Measurements from ENCODE around the gene TGFBR3L. TPM values are rescaled to one million over a fixed set of nuclear protein-coding genes. Genes with fewer than 3 reads are reported as not detected.
A peak's percentile ranks its signal among the peaks of the same experiment; 100 is the strongest.

TGFBR3L gene
- total RNA-seq, 2 donors from 2014 or later, result 9.9 TPM; not detected in 1

DNA sequence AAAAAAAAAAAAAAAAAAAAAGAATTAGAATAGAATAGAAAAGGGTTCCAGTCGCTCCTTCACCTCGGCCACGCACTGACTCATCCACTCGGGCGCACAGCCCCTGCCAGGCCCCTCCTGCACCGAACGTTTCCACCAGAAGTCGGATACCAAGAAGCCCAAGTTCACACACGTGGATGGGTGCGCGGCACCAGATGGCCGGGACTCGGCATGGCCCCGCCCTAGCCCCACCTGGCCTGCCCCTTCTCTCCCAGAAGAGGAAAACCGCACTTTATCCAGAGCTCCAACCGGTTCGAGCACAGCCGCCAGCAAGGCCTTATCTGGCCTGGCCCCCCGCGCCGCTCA is 46.3 kb upstream of the TGFBR3L start:
- intact Hi-C loops (cut with DNase I), result no loop called here
- H3K27ac ChIP-seq, result peak overlapping the region; percentile 81 to 94 (median 91)
- WGBS, 2 donors, result 29 to 33% methylated on average over 16 to 21 of the region's 21 CpGs
- no peaks in the 10 kb centered on the region for H3K9me3 ChIP-seq
- no peaks in the 10 kb centered on the region for H3K36me3 ChIP-seq (replicated peaks in 1 of 2; ENCODE audit: insufficient read depth in 1 of 2, low read depth in 2 of 2)
- ATAC-seq (no peak), DNase-seq (no peak)
- H3K27me3 ChIP-seq, result no peaks in the 10 kb centered on the region
- H3K4me1 ChIP-seq, result peaks cover 40% of the 10 kb centered on the region
- TF ChIP-seq, protein P1, sequence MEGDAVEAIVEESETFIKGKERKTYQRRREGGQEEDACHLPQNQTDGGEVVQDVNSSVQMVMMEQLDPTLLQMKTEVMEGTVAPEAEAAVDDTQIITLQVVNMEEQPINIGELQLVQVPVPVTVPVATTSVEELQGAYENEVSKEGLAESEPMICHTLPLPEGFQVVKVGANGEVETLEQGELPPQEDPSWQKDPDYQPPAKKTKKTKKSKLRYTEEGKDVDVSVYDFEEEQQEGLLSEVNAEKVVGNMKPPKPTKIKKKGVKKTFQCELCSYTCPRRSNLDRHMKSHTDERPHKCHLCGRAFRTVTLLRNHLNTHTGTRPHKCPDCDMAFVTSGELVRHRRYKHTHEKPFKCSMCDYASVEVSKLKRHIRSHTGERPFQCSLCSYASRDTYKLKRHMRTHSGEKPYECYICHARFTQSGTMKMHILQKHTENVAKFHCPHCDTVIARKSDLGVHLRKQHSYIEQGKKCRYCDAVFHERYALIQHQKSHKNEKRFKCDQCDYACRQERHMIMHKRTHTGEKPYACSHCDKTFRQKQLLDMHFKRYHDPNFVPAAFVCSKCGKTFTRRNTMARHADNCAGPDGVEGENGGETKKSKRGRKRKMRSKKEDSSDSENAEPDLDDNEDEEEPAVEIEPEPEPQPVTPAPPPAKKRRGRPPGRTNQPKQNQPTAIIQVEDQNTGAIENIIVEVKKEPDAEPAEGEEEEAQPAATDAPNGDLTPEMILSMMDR (IDR thresholded peaks at IDR 0.05), result no peak
- no peak for TF ChIP-seq POLR2A (IDR thresholded peaks at IDR 0.05)
- no peak overlapping the region for H3K4me3 ChIP-seq

DNA sequence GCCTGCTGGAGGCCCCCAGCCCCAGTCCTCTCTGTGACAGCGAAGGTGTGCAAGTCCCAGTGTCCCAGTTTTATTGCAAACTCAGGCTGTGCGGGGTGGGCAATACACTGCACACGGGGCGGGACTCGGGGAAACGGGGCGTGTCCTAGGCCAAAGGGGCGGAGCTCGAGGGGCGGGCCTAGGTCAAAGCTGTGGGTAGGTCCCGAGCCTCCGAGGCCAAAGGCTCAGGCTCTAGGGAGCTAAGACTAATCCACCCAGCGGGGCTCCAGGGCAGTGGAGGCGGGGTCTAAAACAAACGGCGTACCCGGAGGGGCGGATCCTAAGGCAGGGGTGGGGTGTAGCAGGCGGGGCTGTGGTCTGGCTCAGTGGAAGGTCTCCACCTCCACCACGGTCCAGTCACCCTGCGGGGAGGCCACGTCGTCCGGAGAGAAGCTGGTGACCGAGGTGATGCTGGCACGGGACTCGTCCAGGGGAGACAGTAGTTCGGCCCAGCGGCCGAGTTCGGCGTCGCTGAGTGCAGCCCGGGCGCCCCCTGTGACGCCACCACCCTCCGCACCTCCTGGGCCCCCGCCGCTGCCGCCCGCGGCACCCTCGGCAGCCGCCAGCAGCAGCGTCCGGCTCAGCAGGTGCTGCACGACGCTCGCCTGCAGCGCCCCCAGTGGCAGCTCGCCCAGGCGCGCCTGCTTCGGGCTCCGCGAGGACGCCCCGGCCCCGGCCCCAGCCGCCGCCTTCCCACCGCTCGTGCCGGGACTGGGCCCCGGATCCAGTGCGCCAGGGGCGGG is 45.8 kb upstream of the TGFBR3L start:
- no peaks in the 10 kb centered on the region for H3K36me3 ChIP-seq (replicated peaks in 1 of 2; ENCODE audit: insufficient read depth in 1 of 2, low read depth in 2 of 2)
- no peaks in the 10 kb centered on the region for H3K27me3 ChIP-seq
- H3K9me3 ChIP-seq, result no peaks in the 10 kb centered on the region
- peak; percentile 75 for ATAC-seq
- H3K27ac ChIP-seq, result peak overlapping the region; percentile 81 to 94 (median 91)
- peak; percentile 85 to 91 (median 89) for DNase-seq
- peaks cover 45% of the 10 kb centered on the region for H3K4me1 ChIP-seq
- no peak overlapping the region for H3K4me3 ChIP-seq
- 1 to 2% methylated on average over 24 to 52 of the region's 67 CpGs for WGBS, 2 donors
- intact Hi-C loops (cut with DNase I), result no loop called here
- TF ChIP-seq, protein P1 (IDR thresholded peaks at IDR 0.05), result peak; percentile 15 to 97 (median 92)
- peak; percentile 34 to 63 (median 58) for TF ChIP-seq POLR2A (IDR thresholded peaks at IDR 0.05)

DNA sequence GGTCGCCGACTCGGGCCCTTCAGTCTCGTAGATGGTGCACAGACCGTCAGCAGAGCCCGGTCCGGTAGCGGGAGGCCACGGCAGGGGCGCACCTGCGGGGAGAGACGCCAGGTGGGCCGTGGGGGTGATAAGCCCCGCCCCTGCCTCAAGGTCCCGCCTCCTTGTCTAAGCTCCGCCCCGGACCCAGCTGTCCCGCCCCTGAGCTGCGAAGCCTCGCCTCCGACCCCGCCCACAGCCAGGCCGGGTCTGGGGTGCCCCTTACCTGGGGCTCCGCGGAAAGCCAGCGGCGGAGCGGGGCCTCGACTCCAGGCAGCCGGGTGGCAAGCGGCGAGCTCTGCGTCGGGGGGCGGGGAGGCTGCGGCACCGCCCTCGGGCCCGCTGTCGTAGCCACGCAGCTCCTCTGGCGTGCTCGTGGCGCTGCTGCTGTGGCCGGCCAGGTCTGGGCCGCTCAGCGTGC is 45.1 kb upstream of the TGFBR3L start:
- no peak for TF ChIP-seq POLR2A (IDR thresholded peaks at IDR 0.05)
- TF ChIP-seq, protein P1 (IDR thresholded peaks at IDR 0.05), result peak in 2 of 7 experiments; percentile 5 to 7
- Histone ChIP-seq H3K27me3 (no peaks in the 10 kb centered on the region), H3K4me1 (peaks cover 48% of the 10 kb centered on the region), H3K36me3 (replicated peaks in 1 of 2; ENCODE audit: insufficient read depth in 1 of 2, low read depth in 2 of 2) (no peaks in the 10 kb centered on the region), H3K27ac (peak overlapping the region; percentile 81 to 94 (median 91)), H3K9me3 (no peaks in the 10 kb centered on the region), H3K4me3 (no peak overlapping the region)
- intact Hi-C loops (cut with DNase I), result no loop called here
- ATAC-seq (peak; percentile 62), DNase-seq (peak; percentile 65 to 83 (median 78))
- 4% methylated on average over 39 of the region's 47 CpGs; no CpG with 5 or more reads in 1 of the 2 donors for WGBS, 2 donors

DNA sequence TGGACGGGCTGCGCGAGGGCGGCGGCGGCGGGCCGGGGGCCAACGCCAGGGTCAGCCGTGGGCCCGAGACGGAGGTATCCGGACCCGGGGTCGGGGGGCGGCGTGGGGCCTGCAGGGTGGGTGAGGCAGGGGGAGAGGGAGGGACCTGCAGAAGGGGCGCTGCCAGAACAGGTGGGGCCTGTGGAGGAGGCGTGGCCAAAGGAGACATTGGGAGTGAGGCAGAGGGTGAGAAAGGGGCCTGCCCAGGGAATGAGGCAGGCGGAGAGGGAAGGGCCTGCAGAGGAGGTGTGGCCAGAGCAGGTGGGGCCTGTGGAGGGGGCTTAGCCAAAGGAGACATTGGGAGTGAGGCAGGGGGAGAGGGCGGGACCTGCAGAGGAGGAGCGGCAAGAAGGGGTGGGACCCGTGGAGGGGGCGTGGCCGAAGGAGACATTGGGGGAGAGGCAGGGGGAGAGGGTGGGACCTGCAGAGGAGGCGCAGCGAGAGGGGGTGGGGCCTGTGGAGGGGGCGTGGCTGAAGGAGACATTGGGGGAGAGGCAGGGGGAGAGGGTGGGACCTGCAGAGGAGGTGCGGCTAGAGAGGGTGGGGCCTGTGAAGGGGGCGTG is 44.6 kb upstream of the TGFBR3L start:
- Histone ChIP-seq H3K27me3 (no peaks in the 10 kb centered on the region), H3K36me3 (replicated peaks in 1 of 2; ENCODE audit: insufficient read depth in 1 of 2, low read depth in 2 of 2) (no peaks in the 10 kb centered on the region), H3K4me3 (no peak overlapping the region), H3K27ac (peak overlapping the region; percentile 81 to 94 (median 91)), H3K9me3 (no peaks in the 10 kb centered on the region), H3K4me1 (peaks cover 54% of the 10 kb centered on the region)
- intact Hi-C loops (cut with DNase I), result no loop called here
- DNase-seq (peak; percentile 62 to 82 (median 64)), ATAC-seq (no peak)
- 30 to 38% methylated on average over 15 to 28 of the region's 30 CpGs for WGBS, 2 donors
- TF ChIP-seq, protein P1 (IDR thresholded peaks at IDR 0.05), result no peak
- no peak for TF ChIP-seq POLR2A (IDR thresholded peaks at IDR 0.05)

All from body of pancreas (tissue), 4 donors.